AG09309 (cell line): ENCODE data around the gene GOPC.
"Not testable (repeated sequence)": the region's sequence is repeated elsewhere in the genome, so short reads cannot be mapped to it uniquely, and the experiment has no call there.

ENCODE experiments used
- DNase-seq: peaks from one replicate; pipeline ENCODE4 v3.0.0-alpha.2; 2010; ENCODE audit warnings: low read depth
- H3K4me3 ChIP-seq: 2 replicates; pipeline ENCODE4 v1.5.1; 2011; ENCODE audit warnings: mild to moderate bottlenecking, low read depth, low read length, moderate library complexity; ENCODE audit not compliant: control insufficient read depth
- CTCF ChIP-seq: IDR thresholded peaks from 2 replicates; pipeline ENCODE4 v1.5.1; 2011; ENCODE audit warnings: mild to moderate bottlenecking, low read depth, low read length, inconsistent platforms; ENCODE audit not compliant: insufficient read depth, control insufficient read depth; ENCODE audit errors: missing control alignments

Gene GOPC

GRCh38 chr6:117602151-117602898 is at the start of gene GOPC:
GOPC (minus strand) TSS chr6:117602511; CDS start chr6:117602288, 223 bp downstream.
- TF ChIP-seq CTCF = peak; percentile 21
- H3K4me3 ChIP-seq = peak within 1 kb of the TSS; percentile 88
- DNase-seq = peak; percentile 95

GRCh38 chr6:117651984-117652383 is 49.7 kb upstream of the GOPC start:
- not testable (repeated sequence) for H3K4me3 ChIP-seq, DNase-seq

- DNase-seq = no peak
- no peak overlapping the region for H3K4me3 ChIP-seq
- no peak for TF ChIP-seq CTCF
Observed at GRCh38 chr6:117642976-117643375, 40.7 kb upstream of the GOPC start.

DNA sequence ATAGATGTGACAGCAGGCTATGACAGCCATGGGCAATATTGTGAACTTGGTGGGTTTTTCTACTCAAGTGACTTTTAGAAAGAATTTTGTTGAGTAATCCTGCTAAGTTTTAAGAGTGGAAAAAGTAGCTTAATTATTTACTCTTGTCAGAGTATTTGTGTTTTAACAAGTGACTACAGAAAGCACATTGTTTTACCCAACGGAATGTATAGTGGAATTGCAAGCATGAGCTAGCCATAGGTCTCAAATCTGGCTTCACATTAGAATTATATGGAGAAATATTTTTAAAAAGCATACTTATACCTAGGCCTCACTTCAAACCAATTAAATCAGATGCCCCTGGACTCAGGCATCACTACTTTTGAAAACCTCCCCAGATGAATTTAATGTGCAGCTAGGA is 35.5 kb upstream of the GOPC start:
- H3K4me3 ChIP-seq = no peak overlapping the region
- no peak for TF ChIP-seq CTCF
- DNase-seq = no peak

- TF ChIP-seq CTCF = no peak
- DNase-seq = no peak
- no peak overlapping the region for H3K4me3 ChIP-seq
Observed at GRCh38 chr6:117629119-117629660, 26.9 kb upstream of the GOPC start.

DNA sequence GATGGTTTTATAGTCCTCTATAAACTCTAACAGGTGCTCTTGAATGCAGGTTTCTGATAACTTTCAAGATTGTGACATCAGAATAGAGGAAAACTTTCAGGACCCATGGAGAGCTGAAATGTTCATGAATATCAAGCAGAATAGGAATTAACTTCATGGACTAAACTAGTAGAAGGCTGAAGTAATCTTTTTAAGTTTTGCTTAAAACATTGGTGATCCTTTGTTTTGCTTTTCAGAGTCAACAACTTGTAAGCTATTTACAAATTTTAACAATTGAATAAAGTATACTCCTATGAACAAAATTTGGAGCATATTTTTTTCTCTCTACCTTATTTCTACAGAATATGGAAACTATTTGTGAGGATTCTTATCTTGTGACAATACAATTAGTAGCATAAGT is 25.2 kb upstream of the GOPC start:
- no peak for TF ChIP-seq CTCF

GRCh38 chr6:117624869-117625481 is 22.7 kb upstream of the GOPC start:
- DNase-seq = no peak
- TF ChIP-seq CTCF = no peak
- H3K4me3 ChIP-seq = no peak overlapping the region

More for the DNA sequence above, 25.2 kb upstream of the GOPC start:
- H3K4me3 ChIP-seq = no peak overlapping the region
- no peak for DNase-seq
